HT1080 (cell line): ENCODE measurements around the gene SLC25A1. TPM values are rescaled to one million over a fixed set of nuclear protein-coding genes. Genes with fewer than 3 reads are reported as not detected.
A peak's percentile ranks its signal among the peaks of the same experiment; 100 is the strongest.

Experiments
- DNase-seq: peaks from one replicate; pipeline ENCODE4 v3.0.0-alpha.2; 2015; ENCODE audit warnings: low read depth
- total RNA-seq: library from RNA; depleted of rRNA; stranded (reverse); fragments of >200 nt; shearing (Covaris generic); gene quantifications from 2 replicates; pipeline ENCODE4 v1.2.3, GENCODE V29; 2014

SLC25A1 gene
- total RNA-seq, 1 experiment from 2014 or later, result 82.2 TPM

DNA sequence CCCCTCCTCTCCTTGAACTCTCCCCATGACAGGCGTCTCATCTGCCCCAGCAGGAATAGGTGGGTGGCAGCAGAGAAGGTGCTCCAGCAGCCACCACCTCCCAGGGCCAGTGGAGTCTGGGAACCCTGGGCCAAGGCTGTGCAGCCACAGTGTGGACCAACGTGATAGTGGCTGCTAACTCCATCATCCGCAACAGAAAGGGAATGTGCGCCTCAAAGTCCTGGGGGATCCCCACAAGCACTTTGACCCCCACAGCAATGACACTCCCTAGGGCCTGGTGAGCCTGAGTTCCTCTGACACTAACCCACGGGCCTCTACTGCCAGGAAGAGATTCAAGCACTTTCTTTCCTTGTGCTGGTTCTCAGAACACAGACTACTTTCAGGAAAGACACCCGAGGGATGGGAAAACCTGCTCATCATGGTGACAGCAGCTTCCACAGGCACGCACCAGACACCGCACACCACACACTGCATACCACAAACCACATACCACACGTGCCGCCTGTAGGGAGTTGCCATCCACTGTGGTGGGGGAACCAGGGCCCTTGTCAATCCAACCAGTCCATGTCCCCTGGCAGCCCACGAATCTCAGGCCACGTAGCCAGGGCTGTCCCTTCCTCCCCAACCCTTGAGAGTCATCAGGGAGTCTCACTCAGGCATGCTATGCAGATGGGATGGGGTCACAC lies 3.4 kb upstream of the SLC25A1 start:
- no peak for DNase-seq

DNA sequence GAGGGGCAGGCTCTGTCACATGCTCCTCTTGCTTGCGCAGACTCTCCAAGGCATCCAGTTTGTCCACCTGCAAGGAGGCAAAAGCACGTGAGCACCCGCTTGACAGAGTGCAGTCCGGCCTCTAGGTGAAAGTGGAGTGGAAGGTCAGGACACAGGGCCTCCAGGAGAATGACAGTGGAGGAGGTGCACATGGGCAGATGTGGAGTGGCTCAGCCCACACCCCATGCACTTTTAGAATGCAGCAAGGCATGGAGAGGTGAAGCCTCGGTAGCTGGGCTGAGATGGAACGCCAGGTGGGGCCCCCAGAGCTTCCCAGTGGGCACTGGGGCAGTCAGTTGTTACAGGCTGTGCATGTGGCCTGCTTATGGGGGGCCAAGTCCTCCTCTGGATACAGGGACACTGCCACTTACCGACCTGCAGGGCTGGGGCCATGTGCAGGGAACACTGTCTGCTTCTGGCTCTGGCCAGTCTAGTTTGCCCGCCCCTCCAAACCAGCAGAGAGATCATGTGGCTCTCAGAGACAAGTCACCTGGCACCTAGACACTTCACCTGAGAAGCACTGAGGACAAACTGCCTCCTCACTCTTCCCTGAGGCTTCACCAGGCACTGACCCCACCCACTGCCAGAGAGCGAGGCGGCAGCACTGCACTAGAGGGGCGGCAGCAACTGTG lies 2.3 kb upstream of the SLC25A1 start:
- no peak for DNase-seq

DNA sequence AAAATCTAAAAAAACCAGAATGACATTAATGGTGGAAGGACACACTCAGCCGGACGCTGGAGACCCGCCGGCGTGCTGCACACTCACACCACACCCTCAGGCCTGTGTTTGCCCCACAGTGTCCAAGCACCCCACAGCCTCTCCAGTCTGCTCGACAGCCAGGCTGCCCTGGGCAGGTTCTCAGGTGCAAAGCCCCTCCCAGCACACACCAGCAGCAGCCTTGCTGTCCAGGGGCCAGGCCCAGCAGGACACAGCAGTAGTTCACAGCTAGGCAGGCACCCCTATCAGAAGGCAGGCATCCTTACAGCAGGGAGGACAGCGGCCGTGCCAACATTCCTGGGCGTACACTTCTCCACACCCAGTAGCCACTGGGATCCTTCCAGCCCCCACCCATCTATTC lies 1.7 kb upstream of the SLC25A1 start:
- DNase-seq, result no peak

DNA sequence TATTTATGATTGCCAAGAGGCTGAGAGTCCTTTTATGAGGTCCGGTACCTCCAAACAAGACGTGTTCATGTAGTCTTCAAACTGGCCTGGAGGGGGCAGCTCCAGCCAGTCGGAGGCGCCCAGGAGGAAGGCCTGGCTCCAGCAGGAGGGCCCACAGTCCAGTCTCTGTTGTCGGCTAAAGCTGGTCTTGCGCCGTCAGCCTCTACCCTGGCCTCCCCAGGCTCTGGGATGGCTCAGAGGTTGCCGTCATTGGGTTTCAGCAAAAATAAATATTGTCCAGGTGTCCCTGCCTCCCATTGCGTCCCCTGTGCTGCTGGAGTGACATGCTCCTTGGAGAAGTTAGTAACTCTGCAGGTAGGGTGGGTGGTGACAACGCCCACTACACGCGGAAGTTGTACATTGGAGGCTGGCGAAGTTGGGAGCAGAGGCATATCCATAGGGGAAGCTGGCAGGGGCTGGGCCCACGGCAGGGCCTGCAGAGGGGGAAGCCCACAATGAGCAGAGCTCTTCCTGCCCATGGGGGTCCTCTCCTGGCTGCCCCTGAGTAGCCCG lies 1.0 kb upstream of the SLC25A1 start:
- DNase-seq, result peak; percentile 73

DNA sequence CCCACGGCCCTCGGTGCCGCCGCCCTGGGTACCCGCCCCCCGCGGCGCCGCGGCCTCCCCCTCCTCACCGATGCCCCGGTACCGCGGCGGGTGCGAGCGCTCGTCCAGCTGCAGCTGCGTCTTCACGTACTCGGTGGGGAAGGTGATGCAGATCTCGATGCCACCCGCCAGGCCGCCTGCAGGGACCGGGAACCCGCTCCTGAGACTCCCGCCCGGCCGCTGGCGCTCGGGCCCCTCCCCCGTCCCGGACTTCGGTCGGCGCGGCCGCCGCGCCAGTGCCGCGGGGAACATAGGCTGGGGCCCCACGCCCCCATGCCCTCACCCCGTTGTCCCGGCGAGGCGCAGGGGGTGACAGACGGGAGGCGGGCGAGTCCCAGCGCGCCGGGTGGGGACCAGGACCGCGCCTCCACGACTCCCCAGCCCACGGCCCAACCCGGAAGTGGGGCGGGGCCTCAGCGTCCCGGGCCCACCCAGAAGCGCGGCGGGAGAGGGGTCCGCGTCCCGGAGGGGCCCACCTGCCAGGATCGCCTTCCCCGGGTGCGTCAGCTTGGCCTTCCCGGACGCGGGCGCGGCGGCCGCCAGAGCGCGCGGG lies 375 bp downstream of the SLC25A1 start:
- peak; percentile 26 for DNase-seq

DNA sequence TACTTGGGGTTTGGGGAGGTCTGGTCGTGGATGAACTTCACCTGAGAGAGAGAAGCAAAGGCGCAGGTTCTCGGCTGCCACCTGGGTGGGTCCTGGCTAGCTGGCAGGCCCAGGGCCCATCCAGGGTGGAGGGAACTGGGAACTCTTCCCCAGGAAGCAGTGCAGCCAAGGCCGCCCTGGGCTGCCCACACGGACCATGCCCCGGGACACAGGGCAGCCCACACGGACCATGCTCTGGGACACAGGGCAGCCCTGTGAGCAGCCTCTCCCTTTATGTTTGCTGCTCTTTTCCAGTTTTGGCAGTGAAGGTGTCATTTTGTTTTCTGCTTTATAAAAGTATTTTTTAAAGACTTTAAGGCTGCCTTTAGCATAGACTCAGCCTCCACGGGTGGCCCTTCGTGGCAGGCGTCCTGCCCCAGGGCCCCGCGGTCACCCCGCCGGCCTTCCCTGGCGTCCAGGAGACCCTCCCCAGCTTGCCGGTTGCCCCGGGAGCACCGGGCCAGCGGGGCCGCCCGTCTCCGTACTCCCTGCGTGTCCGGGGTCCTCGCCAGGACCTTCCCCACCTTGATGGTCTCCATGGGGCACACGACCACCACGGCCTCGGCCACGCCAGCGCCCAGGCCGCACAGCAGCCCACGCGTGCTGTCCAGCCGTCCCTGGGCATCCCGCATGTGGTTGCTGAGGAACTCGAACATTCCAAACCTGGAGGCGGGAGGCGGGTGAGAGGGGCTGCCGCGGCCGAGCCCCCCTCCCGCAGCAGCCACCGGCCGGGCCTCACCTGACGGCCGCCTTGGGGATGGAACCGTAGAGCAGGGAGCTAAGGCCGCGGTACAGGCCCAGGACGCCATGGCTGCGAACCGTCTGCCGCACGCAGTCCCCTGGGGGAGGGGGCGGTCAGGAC lies 1.1 kb downstream of the SLC25A1 start:
- DNase-seq, result no peak

DNA sequence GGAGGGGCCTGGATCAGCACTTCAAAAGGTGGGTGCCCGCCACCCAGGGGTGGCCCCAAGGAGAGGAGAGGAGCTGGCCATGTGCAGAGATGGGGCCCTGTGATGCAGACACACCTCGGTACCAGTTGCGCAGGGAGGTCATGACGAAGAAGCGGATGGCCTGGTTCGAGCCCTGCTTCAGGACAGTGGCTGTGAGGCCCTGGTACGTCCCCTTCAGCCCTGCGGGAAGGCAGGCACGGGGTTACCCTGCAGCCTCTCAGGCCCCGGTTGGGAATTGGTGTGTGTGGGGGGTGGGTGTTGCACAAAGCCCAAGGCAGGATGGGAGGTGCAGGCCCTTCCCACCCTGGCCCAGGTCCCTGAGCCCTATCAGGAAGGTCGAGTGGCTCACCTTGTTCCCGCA lies 1.8 kb downstream of the SLC25A1 start:
- no peak for DNase-seq

DNA sequence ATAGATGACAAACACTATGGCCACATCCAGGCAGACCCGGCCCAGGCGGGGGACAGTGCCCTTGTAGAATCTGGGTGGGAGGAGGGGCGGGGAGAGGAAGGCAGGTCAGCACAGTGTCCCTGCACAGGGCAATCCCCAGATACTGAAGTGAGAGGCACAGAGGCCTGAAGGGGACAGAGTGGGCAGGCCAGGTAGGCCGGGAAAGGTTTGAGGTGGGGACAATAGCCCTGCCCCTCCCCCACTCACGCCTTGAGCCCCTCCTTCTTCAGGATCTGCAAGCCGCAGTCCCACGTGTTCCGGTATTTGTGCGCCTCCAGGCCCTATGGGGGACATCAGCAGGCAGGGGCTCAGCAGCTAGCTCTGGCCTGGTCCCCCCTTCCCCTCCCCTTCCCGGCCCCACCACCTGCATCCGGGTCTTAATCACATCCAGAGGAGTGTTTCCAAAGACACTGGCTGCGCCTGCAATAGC lies 2.3 kb downstream of the SLC25A1 start:
- no peak for DNase-seq

DNA sequence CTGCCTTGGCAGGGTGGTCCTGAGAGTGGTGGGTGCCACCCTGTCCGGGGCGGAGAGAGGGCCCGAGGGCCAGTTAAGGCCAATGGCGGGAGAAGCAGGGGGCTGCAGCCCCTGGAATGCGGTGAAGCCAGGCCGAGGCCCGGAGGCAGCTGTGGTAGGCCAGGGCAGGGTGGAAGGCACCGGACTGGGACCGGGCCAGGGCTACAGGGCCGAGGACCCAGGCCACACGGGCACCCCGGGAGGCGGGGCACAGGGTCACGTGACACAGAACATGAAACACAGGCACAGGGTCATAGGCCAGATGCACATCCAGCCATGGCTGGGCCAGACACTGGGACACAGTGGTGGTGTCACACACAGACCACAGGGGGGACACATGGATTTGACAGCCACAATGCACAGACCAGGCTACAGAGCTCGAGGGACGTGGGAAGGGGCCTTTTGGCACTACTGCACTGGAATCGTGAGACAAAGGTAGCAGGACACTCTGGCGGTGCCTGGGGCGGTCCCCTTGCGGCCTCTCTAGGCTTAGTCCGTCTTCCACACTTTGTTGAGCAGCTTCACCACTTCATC lies 2.8 kb downstream of the SLC25A1 start:
- DNase-seq, result no peak

DNA sequence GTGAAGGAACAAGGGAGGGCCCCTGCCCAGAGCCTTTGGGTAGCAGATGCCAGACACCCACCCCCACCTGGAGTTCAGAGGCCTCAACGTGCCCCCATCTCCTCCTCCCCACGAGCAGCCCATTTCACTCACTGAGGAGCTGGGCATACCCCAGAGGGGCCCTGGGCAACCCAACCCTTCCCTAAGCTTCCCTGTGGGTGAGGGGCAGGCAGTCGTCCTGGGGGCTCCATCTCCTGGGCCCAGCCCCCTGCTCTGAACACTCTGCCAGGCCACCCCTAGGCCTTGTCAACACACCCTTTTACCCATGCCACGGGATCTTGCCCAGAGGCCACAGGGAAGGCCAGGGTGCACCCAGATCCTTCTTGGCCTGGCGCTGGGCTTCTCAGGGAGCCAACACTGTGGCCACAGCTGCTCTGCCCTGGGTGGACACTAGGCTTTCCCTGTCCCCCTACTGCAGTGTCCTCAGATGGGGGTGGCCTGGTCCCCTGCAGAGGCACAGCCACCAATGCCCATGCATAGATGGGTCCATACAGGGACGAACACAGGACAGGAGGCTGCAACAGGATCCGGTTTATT lies 3.4 kb downstream of the SLC25A1 start:
- no peak for DNase-seq

DNA sequence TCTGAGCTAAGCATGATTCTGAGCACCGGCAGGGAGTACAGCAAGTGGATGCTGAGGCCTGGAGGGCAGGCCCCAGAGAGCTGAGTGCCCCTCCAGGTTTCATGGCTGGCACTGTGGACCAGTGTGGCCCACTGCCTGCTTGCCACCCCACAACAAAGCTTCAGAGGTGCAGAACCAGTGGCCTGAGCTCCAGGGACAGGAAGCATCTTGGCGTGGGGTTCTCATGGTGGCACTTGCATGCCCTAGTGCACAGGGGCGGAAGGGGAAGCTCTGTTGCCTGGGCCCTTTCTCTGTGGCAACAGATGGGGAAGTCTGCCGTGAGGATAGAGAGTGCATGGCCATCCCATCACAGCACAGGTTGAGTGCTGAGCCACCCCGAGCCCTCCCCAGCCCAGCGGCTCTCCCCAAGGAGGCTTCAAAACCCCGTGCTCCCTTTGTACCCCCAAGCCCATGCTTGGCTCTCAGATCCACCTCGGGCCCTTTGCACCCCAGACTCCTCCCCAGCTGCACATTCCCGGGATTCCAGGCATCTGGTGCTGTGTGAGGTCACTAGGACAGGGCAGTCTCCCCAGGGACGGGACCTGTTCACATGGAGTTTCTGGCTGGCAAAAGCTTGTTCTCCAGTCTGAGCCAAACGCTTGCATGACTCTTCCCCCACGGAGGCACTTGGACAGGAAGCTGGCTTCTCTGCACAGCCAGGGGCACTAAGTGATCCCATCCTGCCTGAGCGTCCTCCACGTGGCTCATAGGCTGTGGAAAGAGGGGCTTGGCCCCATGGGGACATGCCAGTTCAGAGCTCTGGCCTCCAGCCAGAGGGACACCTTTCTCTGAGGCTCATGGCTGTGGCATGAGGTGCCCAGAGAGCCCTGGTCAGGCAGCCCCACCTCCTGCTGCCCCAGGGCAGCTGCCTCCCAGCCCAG lies 4.2 kb downstream of the SLC25A1 start:
- DNase-seq, result peak; percentile 55

DNA sequence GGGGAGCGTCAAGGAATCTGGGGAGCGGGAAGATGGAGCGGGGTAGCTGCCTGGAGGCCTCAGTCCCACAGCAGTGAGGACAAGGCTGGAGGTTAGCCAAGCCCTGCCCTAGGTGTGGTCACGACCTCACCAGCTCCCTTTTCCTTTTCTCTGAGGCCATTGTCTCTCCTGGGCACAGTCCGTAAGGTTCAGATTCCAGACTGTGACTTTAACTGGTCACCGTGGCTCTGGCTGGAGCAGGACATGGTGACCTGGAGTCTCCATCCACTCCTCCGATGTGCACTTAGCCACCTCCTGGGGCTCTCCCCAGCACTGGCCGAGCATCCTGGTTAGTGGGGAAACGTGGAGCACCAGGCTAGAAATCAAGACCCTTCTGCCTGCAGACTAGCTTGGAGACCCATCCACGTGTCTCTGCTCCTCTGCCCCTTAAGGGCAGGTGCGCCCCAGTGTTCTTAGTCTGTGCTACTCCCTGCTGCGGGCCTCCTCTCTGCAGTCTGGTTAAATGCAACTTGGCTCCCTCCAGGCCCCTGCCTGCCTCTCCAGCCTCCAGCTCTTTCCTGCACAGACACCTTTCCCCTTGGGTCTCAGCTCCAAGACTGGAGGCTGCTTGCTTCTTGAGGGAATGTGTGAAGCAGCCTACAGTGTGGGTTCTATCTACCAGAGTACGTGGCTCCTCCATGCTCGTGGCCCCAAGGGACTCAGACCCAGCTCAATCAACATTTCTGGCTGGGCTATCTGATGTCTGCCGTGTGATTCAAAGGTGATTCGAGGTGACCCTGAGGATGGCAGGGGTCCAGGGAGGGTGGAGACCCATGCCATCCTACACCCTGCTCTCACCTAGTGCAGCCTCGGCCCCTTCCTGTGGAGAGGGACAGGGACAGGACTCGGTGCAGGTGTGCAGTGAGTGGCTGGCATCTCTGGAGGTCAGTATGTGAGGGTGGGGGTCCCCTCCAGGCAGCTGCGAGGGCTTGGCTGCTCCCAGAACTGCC lies 5.2 kb downstream of the SLC25A1 start:
- DNase-seq, result no peak

DNA sequence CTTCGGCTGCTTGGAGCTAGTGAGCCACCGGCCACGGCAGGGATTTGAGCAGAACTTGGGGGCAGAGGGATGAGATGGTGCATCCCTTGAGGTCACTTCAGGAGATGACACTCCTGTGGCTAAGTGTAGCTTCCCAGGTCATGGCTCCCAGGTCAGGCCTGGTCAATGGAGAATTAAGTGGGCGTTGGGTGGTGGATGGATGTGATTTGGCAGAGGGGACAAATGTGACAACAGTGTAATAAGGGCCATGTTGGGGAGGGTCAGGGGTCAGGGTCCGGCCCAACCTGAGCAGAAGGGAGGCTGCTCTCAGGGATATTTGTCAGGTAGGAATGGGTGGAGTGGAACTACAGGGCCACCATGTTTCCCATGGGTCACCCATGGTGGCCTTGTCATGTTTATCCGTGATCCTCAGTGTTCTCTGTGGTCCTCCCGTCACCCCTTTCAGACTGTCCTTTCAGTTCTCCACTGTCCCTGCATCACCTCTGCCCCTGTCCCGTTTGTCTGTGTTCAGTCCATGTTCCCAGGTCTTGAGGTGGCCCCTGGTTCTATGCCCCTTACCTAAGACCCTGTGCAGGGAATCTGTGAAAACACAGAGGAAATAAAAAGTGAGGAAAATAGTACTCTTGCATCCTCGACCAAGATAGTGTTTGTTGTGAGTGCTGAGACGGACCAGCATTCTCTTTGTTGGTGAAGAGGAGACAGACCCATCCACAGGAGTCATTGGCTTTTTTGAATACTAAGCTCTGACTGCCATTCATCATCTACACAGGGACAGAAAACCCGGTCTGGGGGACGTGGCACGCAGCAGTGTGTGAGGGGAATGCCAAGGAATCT lies 6.1 kb downstream of the SLC25A1 start:
- no peak for DNase-seq

DNA sequence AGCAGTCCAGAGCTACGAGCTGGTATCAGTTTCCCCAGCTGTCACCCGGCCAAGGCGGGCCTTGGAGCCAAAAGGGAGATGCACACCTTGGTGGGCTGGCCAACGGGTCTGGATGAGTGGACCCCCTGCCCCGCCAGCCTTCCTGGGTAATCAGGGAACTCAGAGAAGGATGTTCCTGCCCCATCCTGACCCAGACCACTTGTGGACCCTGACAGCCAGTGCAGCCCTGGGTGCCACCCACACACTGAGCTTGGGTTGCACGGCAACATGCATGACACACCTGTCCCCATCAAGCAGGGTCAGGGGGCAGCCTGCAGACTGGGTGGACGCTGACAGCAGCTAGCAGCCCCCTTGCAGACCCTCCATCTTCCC lies 8.6 kb downstream of the SLC25A1 start:
- no peak for DNase-seq

DNA sequence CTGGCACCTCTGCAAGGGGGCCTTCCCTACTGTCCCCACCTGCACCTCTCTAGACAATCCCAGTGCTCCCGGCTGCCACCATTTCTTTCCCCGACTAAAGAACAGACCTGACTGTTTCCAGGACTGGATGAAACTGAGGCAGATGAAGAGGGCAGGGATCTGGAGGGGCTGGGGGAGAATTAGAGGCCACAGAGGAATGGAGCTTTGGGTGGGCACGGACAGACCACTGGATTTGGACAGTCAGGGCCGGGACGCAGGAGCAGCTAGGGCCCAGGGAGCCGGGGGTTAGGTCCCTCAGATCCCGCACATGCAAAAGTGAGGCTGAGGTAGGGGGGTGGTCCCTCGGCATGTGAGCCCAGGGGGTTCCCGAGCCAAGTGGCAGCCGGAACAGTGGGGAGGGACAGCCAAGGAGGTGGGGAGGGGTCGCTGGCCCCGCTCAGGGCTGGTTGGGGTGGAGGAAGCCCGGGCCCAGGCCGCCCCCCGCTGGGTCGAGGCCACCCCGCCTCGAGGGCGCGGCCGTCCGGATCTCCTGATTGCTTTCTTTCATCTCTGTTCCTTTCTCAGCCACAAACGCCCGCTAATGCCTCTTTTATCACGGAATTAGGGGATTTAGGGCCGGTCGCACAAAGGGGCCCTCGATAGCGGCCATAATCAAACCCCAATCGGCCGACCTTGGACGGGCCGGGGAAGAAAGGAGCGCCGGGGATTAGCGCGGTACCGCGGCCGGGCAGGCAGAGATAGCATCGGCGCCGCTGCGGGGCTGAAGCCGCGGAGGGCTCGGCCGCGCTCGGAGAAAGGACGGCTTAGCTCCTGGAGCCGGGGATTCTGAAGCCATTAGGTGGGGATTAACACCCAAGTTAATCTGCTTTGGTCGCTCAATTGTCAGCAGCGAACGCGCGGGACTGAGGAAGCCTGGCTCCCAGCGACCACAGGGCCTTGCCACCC lies 9.3 kb downstream of the SLC25A1 start:
- no peak for DNase-seq
